ENCODE data around the gene GLIS2. TPM values are rescaled to one million over a fixed set of nuclear protein-coding genes. Genes with fewer than 3 reads are reported as not detected.

GLIS2 gene
- total RNA-seq, 1 experiment from 2014 or later = 23.0 TPM

GRCh38 chr16:4309833-4310266 lies 6.0 kb upstream of the GLIS2 start (continued):
- TF ChIP-seq, protein P1, sequence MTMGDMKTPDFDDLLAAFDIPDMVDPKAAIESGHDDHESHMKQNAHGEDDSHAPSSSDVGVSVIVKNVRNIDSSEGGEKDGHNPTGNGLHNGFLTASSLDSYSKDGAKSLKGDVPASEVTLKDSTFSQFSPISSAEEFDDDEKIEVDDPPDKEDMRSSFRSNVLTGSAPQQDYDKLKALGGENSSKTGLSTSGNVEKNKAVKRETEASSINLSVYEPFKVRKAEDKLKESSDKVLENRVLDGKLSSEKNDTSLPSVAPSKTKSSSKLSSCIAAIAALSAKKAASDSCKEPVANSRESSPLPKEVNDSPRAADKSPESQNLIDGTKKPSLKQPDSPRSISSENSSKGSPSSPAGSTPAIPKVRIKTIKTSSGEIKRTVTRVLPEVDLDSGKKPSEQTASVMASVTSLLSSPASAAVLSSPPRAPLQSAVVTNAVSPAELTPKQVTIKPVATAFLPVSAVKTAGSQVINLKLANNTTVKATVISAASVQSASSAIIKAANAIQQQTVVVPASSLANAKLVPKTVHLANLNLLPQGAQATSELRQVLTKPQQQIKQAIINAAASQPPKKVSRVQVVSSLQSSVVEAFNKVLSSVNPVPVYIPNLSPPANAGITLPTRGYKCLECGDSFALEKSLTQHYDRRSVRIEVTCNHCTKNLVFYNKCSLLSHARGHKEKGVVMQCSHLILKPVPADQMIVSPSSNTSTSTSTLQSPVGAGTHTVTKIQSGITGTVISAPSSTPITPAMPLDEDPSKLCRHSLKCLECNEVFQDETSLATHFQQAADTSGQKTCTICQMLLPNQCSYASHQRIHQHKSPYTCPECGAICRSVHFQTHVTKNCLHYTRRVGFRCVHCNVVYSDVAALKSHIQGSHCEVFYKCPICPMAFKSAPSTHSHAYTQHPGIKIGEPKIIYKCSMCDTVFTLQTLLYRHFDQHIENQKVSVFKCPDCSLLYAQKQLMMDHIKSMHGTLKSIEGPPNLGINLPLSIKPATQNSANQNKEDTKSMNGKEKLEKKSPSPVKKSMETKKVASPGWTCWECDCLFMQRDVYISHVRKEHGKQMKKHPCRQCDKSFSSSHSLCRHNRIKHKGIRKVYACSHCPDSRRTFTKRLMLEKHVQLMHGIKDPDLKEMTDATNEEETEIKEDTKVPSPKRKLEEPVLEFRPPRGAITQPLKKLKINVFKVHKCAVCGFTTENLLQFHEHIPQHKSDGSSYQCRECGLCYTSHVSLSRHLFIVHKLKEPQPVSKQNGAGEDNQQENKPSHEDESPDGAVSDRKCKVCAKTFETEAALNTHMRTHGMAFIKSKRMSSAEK (CRISPR knock-in tag; IDR thresholded peaks at IDR 0.05; ENCODE audit: borderline replicate concordance) = no peak
- no peak for TF ChIP-seq ELF4 (CRISPR knock-in tag; IDR thresholded peaks at IDR 0.05; ENCODE audit: low read depth)
- no peak for TF ChIP-seq TCF7 (CRISPR knock-in tag; IDR thresholded peaks at IDR 0.05; ENCODE audit: low read depth)

GRCh38 chr16:4313563-4314531 lies 2.0 kb upstream of the GLIS2 start:
- Mint-ChIP-seq H3K9me3 (no peaks in the 10 kb centered on the region), H3K4me1 (peaks cover 35% of the 10 kb centered on the region), H3K27me3 (ENCODE audit: low read depth) (peaks cover 13% of the 10 kb centered on the region), H3K4me3 (peak overlapping the region; percentile 88), H3K36me3 (no peaks in the 10 kb centered on the region), H3K27ac (peak overlapping the region; percentile 69)
- ChIA-PET CTCF (interaction anchor here (0.5 to 6.1 kb wide), 15 partner anchors 10 to 206 kb away, joined by 3 to 56 read pairs (median 6); partner anchors contain the start of gene TFAP4), POLR2A (interaction anchor here (0.6 to 1.0 kb wide), 2 partner anchors 10 to 63 kb away, joined by 3 to 4 read pairs; no protein-coding TSS in a partner anchor)
- DNase-seq (ENCODE audit: low spot score) (peak; percentile 84), ATAC-seq (peak; percentile 38)
- TF ChIP-seq, protein P2, sequence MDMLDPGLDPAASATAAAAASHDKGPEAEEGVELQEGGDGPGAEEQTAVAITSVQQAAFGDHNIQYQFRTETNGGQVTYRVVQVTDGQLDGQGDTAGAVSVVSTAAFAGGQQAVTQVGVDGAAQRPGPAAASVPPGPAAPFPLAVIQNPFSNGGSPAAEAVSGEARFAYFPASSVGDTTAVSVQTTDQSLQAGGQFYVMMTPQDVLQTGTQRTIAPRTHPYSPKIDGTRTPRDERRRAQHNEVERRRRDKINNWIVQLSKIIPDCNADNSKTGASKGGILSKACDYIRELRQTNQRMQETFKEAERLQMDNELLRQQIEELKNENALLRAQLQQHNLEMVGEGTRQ (CRISPR knock-in tag; IDR thresholded peaks at IDR 0.05) = no peak
- no peak for TF ChIP-seq ZNF219 (CRISPR knock-in tag; IDR thresholded peaks at IDR 0.05; ENCODE audit: borderline replicate concordance)
- no peak for TF ChIP-seq TEAD4 (CRISPR knock-in tag; IDR thresholded peaks at IDR 0.05)
- no peak for TF ChIP-seq AFF4 (CRISPR knock-in tag; IDR thresholded peaks at IDR 0.05; ENCODE audit: borderline replicate concordance)
- TF ChIP-seq ETV6 (CRISPR knock-in tag; IDR thresholded peaks at IDR 0.05) = peak; percentile 32; the same call in 1 of the 2 replicates
- peak; percentile 97 for TF ChIP-seq GTF2I (CRISPR knock-in tag; conservative IDR thresholded peaks at IDR 0.05)
- TF ChIP-seq, protein P3, sequence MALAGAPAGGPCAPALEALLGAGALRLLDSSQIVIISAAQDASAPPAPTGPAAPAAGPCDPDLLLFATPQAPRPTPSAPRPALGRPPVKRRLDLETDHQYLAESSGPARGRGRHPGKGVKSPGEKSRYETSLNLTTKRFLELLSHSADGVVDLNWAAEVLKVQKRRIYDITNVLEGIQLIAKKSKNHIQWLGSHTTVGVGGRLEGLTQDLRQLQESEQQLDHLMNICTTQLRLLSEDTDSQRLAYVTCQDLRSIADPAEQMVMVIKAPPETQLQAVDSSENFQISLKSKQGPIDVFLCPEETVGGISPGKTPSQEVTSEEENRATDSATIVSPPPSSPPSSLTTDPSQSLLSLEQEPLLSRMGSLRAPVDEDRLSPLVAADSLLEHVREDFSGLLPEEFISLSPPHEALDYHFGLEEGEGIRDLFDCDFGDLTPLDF (CRISPR knock-in tag; IDR thresholded peaks at IDR 0.05) = no peak
- no peak for TF ChIP-seq SOX15 (CRISPR knock-in tag; IDR thresholded peaks at IDR 0.05)
- TF ChIP-seq CTCF (IDR thresholded peaks at IDR 0.05) = peak; percentile 88
- TF ChIP-seq CBFB (CRISPR knock-in tag; IDR thresholded peaks at IDR 0.05; ENCODE audit: low read depth) = no peak
- TF ChIP-seq ZNF138 (CRISPR knock-in tag; conservative IDR thresholded peaks at IDR 0.05) = no peak
- TF ChIP-seq MXD4 (CRISPR knock-in tag; IDR thresholded peaks at IDR 0.05; ENCODE audit: borderline replicate concordance) = no peak
- TF ChIP-seq NR3C1 (CRISPR knock-in tag; conservative IDR thresholded peaks at IDR 0.05; ENCODE audit: low read depth) = no peak
- TF ChIP-seq NFYB (CRISPR knock-in tag; conservative IDR thresholded peaks at IDR 0.05; ENCODE audit: low read depth) = no peak
- TF ChIP-seq ZNF423 (CRISPR knock-in tag; IDR thresholded peaks at IDR 0.05) = no peak
- TF ChIP-seq, protein P4, sequence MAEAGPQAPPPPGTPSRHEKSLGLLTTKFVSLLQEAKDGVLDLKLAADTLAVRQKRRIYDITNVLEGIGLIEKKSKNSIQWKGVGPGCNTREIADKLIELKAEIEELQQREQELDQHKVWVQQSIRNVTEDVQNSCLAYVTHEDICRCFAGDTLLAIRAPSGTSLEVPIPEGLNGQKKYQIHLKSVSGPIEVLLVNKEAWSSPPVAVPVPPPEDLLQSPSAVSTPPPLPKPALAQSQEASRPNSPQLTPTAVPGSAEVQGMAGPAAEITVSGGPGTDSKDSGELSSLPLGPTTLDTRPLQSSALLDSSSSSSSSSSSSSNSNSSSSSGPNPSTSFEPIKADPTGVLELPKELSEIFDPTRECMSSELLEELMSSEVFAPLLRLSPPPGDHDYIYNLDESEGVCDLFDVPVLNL (CRISPR knock-in tag; IDR thresholded peaks at IDR 0.05; ENCODE audit: borderline replicate concordance, low read depth) = no peak
- no peak for TF ChIP-seq JAZF1 (CRISPR knock-in tag; IDR thresholded peaks at IDR 0.05)
